Activated CD8-positive, alpha-beta memory T cell treated with anti-CD3 and anti-CD28 coated beads, Interleukin-2, amount 50 U/mL, for 48 hours (primary cell): Measurements from ENCODE around the gene C1RL.

Experiments used
- DNase-seq: peaks from one replicate; pipeline ENCODE4 v3.0.0-alpha.2; 2020

C1RL gene

GRCh38 chr12:7091171-7091570 is 17.8 kb downstream of the C1RL start:
- no peak for DNase-seq

- no peak for DNase-seq
These were observed 18.6 kb downstream of the C1RL start for GRCh38 chr12:7090222-7090998.

- DNase-seq: no peak
These were observed 19.7 kb downstream of the C1RL start for GRCh38 chr12:7089196-7089871.

GRCh38 chr12:7083125-7083524 is 25.9 kb downstream of the C1RL start:
- DNase-seq: no peak

GRCh38 chr12:7081037-7081436 is 28.0 kb downstream of the C1RL start:
- no peak for DNase-seq

- DNase-seq: no peak
These were observed 29.2 kb downstream of the C1RL start for GRCh38 chr12:7079826-7080125.

GRCh38 chr12:7078163-7078562 is 30.9 kb downstream of the C1RL start:
- DNase-seq: no peak

- no peak for DNase-seq
These were observed 32.5 kb downstream of the C1RL start for GRCh38 chr12:7076493-7076892.

GRCh38 chr12:7075939-7076338 is 33.1 kb downstream of the C1RL start:
- no peak for DNase-seq

- DNase-seq: no peak
These were observed 33.5 kb downstream of the C1RL start for GRCh38 chr12:7075518-7075917.

- no peak for DNase-seq
These were observed 35.1 kb downstream of the C1RL start for GRCh38 chr12:7073946-7074345.

GRCh38 chr12:7072554-7072953 is 36.5 kb downstream of the C1RL start:
- DNase-seq: no peak

- no peak for DNase-seq
These were observed 37.0 kb downstream of the C1RL start for GRCh38 chr12:7072035-7072434.

- DNase-seq: no peak
These were observed 39.6 kb downstream of the C1RL start for GRCh38 chr12:7069386-7069785.

- DNase-seq: no peak
These were observed 40.0 kb downstream of the C1RL start for GRCh38 chr12:7068994-7069346.

GRCh38 chr12:7068240-7068993 is 40.6 kb downstream of the C1RL start:
- no peak for DNase-seq

- DNase-seq: no peak
These were observed 41.9 kb downstream of the C1RL start for GRCh38 chr12:7067096-7067495.

GRCh38 chr12:7066596-7066995 is 42.4 kb downstream of the C1RL start:
- DNase-seq: no peak

- DNase-seq: no peak
These were observed 43.9 kb downstream of the C1RL start for GRCh38 chr12:7065073-7065623.

- no peak for DNase-seq
These were observed 44.5 kb downstream of the C1RL start for GRCh38 chr12:7064516-7064915.

- no peak for DNase-seq
These were observed 47.4 kb downstream of the C1RL start for GRCh38 chr12:7061596-7061995.

GRCh38 chr12:7061138-7061537 is 47.9 kb downstream of the C1RL start:
- no peak for DNase-seq

GRCh38 chr12:7060353-7060954 is 48.6 kb downstream of the C1RL start, which contains the start of gene C1S:
TSS of gene C1S (plus strand) at chr12:7060718. CDS start at chr12:7061913, 1,195 bp downstream.
- DNase-seq: no peak
